Duodenal mucosa (tissue), 2 donors: Measurements from ENCODE around the gene RIT2.

Source experiments
- H3K27ac ChIP-seq: one replicate; pipeline ENCODE4 v1.7.0; 2013; ENCODE audit warnings: low read depth, low read length
- H3K27me3 ChIP-seq, 2 donors: one replicate each; pipeline ENCODE4 v1.7.0; 2013; ENCODE audit warnings: low read length in 2 of 2, control low read depth in 1 of 2; ENCODE audit not compliant: insufficient read depth in 2 of 2, control insufficient read depth in 1 of 2
- H3K36me3 ChIP-seq, 2 donors: one replicate each; pipeline ENCODE4 v1.7.0; 2013; ENCODE audit warnings: low read length in 2 of 2, control low read depth in 1 of 2; ENCODE audit not compliant: insufficient read depth in 2 of 2, control insufficient read depth in 1 of 2
- H3K4me1 ChIP-seq, 2 donors: one replicate each; pipeline ENCODE4 v1.7.0; 2013; ENCODE audit warnings: low read length in 2 of 2, control low read depth in 1 of 2; ENCODE audit not compliant: insufficient read depth in 2 of 2, control insufficient read depth in 1 of 2
- H3K4me3 ChIP-seq, 2 donors: one replicate each; pipeline ENCODE4 v1.7.0; 2013; ENCODE audit warnings: low read length in 2 of 2, low read depth in 1 of 2
- H3K9ac ChIP-seq, 2 donors: one replicate each; pipeline ENCODE4 v1.7.0; 2013; ENCODE audit warnings: low read length in 2 of 2, low read depth in 1 of 2
- H3K9me3 ChIP-seq, 2 donors: one replicate each; pipeline ENCODE4 v1.7.0; 2013; ENCODE audit warnings: low read length in 2 of 2, control low read depth in 1 of 2; ENCODE audit not compliant: control insufficient read depth in 1 of 2

The RIT2 gene

GRCh38 chr18:42977982-42978637 is 137.4 kb downstream of the RIT2 start:
- H3K9me3 ChIP-seq = no peaks in the 10 kb centered on the region
- H3K4me1 ChIP-seq = no peaks in the 10 kb centered on the region
- H3K27ac ChIP-seq = no peak overlapping the region
- no peaks in the 10 kb centered on the region for H3K36me3 ChIP-seq
- H3K4me3 ChIP-seq = no peak overlapping the region
- no peaks in the 10 kb centered on the region for H3K27me3 ChIP-seq
- H3K9ac ChIP-seq = no peak overlapping the region

- Histone ChIP-seq H3K27me3 (no peaks in the 10 kb centered on the region), H3K4me1 (no peaks in the 10 kb centered on the region), H3K36me3 (no peaks in the 10 kb centered on the region), H3K27ac (no peak overlapping the region), H3K9me3 (no peaks in the 10 kb centered on the region), H3K4me3 (no peak overlapping the region), H3K9ac (no peak overlapping the region)
Measured at GRCh38 chr18:42976869-42977590, 138.5 kb downstream of the RIT2 start.

GRCh38 chr18:42969366-42969765 is 146.1 kb downstream of the RIT2 start:
- Histone ChIP-seq H3K9me3 (no peaks in the 10 kb centered on the region), H3K9ac (no peak overlapping the region), H3K27ac (no peak overlapping the region), H3K27me3 (no peaks in the 10 kb centered on the region), H3K4me1 (no peaks in the 10 kb centered on the region), H3K4me3 (no peak overlapping the region), H3K36me3 (no peaks in the 10 kb centered on the region)

DNA sequence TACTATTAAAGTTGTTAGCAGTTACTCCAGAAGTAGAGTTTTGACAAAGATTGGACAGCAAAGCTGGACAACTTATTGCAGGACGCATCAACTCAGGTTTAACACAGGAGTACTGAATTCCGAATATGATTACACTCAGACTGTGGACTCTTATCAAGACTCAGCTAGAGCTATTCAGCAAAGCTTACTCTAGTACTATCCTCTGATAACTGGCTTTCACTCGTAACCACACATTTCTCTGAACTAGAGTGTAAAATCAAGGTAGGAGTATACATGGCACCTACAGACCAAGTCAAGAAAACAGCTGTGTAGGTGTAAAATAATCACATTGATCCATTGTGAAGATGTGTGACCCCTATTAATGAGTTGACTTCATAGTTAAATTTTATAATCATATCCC is 154.2 kb downstream of the RIT2 start:
- no peak overlapping the region for H3K4me3 ChIP-seq
- H3K36me3 ChIP-seq = no peaks in the 10 kb centered on the region
- no peak overlapping the region for H3K9ac ChIP-seq
- no peaks in the 10 kb centered on the region for H3K4me1 ChIP-seq
- no peaks in the 10 kb centered on the region for H3K9me3 ChIP-seq
- H3K27me3 ChIP-seq = no peaks in the 10 kb centered on the region
- no peak overlapping the region for H3K27ac ChIP-seq

DNA sequence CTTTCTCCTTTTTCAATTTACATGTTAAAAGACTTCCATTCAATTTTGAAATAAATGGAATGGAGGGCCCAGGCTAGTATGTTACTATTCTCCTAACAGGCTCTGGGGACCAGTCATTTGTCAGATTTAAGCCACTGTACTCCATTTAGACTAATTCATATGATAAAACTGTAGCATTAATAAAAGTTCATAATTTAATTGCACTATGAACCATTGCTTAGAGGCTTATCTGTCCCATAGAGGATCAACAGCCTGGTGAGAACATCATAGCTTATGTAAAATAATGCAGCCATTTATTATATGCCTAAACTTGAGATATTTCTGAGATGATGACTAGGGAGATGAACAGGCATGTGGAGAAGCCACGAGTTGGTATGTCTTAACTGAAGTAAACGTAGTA is 156.0 kb downstream of the RIT2 start:
- H3K4me1 ChIP-seq = no peaks in the 10 kb centered on the region
- H3K4me3 ChIP-seq = no peak overlapping the region
- no peaks in the 10 kb centered on the region for H3K36me3 ChIP-seq
- no peak overlapping the region for H3K27ac ChIP-seq
- H3K9ac ChIP-seq = no peak overlapping the region
- H3K9me3 ChIP-seq = no peaks in the 10 kb centered on the region
- no peaks in the 10 kb centered on the region for H3K27me3 ChIP-seq

GRCh38 chr18:42958353-42958752 is 157.1 kb downstream of the RIT2 start:
- Histone ChIP-seq H3K9me3 (no peaks in the 10 kb centered on the region), H3K36me3 (no peaks in the 10 kb centered on the region), H3K4me1 (no peaks in the 10 kb centered on the region), H3K4me3 (no peak overlapping the region), H3K27ac (no peak overlapping the region), H3K27me3 (no peaks in the 10 kb centered on the region), H3K9ac (no peak overlapping the region)

- H3K9ac ChIP-seq = no peak overlapping the region
- H3K9me3 ChIP-seq = no peaks in the 10 kb centered on the region
- no peaks in the 10 kb centered on the region for H3K4me1 ChIP-seq
- H3K27ac ChIP-seq = no peak overlapping the region
- H3K27me3 ChIP-seq = no peaks in the 10 kb centered on the region
- H3K36me3 ChIP-seq = no peaks in the 10 kb centered on the region
- H3K4me3 ChIP-seq = no peak overlapping the region
Measured at GRCh38 chr18:42956287-42956686, 159.2 kb downstream of the RIT2 start.

DNA sequence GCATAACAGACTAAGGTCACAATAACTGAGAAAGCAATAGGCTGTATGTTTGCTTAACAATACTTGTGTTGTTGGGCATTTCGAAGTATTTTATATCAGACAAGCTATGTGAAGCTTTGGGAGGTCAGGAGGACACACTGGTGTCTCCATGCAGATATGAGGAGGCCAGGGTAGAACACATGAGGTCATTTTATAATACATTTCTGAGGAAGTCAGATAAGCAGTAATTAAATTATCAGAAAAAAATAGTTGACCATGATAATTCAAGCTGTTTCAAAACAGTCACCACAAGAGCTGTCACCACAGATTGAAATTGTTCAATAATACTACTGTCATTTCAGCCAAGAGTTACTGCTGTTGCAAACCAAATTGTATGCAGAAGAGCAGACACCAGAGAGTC is 160.6 kb downstream of the RIT2 start:
- no peak overlapping the region for H3K27ac ChIP-seq
- no peak overlapping the region for H3K4me3 ChIP-seq
- no peaks in the 10 kb centered on the region for H3K4me1 ChIP-seq
- no peak overlapping the region for H3K9ac ChIP-seq
- H3K36me3 ChIP-seq = no peaks in the 10 kb centered on the region
- no peaks in the 10 kb centered on the region for H3K9me3 ChIP-seq
- no peaks in the 10 kb centered on the region for H3K27me3 ChIP-seq

DNA sequence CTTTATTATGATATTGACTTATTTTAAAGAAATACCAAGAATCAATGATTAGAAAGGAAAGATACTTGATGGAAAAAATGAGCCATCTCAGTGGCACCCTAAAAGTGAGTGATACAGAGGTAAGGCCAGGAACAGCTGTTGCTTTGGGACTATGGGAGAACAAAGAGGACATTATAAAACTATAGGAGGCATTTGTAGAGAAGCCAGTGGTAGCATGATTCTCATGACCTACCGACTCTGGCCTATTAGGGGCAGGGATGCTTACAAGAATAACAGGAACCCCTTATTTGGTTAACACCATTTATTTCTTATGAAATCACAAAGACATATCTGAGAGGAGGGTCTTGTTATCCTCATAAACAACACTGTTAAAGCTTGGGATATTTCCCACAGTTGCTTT is 162.2 kb downstream of the RIT2 start:
- Histone ChIP-seq H3K4me1 (no peaks in the 10 kb centered on the region), H3K9ac (no peak overlapping the region), H3K36me3 (no peaks in the 10 kb centered on the region), H3K27ac (no peak overlapping the region), H3K4me3 (no peak overlapping the region), H3K9me3 (no peaks in the 10 kb centered on the region), H3K27me3 (no peaks in the 10 kb centered on the region)

DNA sequence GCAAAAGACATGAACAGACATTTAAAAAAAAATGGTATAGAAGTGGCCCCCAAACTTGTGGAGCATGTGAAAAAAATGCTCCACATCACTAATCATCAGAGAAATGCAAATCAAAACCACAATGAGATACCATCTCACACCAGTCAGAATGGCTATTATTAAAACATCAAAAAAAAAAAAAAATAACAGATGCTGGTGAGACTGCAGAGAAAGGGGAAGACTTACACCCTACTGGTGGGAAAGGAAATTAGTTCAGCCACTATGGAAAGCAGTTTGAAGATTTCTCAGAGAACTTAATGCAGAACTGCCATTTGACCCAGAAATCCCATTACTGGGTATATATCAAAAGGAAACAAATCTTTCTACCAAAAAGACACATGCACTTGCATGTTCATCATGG is 164.8 kb downstream of the RIT2 start:
- H3K27ac ChIP-seq = no peak overlapping the region
- H3K4me1 ChIP-seq = no peaks in the 10 kb centered on the region
- no peaks in the 10 kb centered on the region for H3K9me3 ChIP-seq
- H3K9ac ChIP-seq = no peak overlapping the region
- H3K27me3 ChIP-seq = no peaks in the 10 kb centered on the region
- no peak overlapping the region for H3K4me3 ChIP-seq
- H3K36me3 ChIP-seq = no peaks in the 10 kb centered on the region
